ENCODE data around the gene SSH2.
"Not testable (repeated sequence)": the region's sequence is repeated elsewhere in the genome, so short reads cannot be mapped to it uniquely, and the experiment has no call there.

The SSH2 gene

GRCh38 chr17:29892201-29892600, 37.8 kb downstream of the SSH2 start:
- H3K27ac ChIP-seq: no peak overlapping the region
- no peak for DNase-seq (ENCODE audit: low spot score)
- H3K4me3 ChIP-seq: no peak overlapping the region
- TF ChIP-seq, protein P1, sequence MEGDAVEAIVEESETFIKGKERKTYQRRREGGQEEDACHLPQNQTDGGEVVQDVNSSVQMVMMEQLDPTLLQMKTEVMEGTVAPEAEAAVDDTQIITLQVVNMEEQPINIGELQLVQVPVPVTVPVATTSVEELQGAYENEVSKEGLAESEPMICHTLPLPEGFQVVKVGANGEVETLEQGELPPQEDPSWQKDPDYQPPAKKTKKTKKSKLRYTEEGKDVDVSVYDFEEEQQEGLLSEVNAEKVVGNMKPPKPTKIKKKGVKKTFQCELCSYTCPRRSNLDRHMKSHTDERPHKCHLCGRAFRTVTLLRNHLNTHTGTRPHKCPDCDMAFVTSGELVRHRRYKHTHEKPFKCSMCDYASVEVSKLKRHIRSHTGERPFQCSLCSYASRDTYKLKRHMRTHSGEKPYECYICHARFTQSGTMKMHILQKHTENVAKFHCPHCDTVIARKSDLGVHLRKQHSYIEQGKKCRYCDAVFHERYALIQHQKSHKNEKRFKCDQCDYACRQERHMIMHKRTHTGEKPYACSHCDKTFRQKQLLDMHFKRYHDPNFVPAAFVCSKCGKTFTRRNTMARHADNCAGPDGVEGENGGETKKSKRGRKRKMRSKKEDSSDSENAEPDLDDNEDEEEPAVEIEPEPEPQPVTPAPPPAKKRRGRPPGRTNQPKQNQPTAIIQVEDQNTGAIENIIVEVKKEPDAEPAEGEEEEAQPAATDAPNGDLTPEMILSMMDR (IDR thresholded peaks at IDR 0.05): no peak

DNA sequence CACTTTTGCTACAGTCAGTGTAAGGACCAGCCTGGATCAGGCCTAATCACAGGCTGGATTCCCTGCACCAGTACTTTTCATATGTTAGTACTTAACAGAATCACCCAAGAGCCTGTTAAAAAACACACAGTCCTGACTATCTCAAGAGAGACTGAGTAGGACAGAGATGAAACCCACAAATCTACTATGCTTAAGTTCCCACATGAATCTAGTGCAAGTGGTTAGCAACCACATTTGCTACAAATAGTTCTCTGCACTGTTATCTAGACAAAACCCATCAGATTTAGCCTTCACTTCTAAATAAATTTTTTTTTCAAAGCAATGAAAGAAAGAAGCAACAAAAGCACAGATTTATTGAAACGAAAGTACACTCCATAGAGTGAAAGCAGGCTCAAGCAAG, 38.9 kb downstream of the SSH2 start:
- DNase-seq (ENCODE audit: low spot score): no peak
- H3K4me3 ChIP-seq: no peak overlapping the region
- no peak overlapping the region for H3K27ac ChIP-seq
- TF ChIP-seq, protein P1 (IDR thresholded peaks at IDR 0.05): no peak

DNA sequence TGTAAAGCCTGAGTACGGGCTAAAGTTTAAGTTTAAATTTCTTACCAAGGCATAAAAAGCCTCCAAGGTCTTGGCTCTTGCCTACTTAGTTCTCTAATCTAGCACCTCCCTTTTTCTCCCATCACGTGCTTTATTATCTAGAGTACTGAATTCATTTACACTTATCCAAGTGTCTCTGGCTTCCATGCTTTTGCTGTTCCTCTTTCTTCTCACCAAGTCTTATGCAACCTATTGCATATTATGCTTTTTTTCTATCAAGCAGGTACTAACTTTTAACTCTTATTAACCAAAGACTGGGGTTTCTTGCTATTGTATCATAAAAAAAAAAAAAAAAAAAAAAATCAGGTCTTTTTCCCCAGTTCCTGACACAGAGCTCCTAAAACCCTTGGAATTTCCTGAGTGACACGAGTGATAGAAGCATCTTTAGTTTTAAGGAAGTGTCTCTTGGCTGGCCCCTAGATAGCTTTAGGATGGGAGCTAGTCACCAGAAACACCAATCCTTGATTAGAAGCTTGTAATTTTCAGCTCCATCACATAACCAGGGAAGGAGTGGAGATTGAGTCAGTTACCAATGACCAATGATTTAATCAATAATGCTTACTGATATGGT, 44.9 kb downstream of the SSH2 start:
- Histone ChIP-seq H3K27ac (no peak overlapping the region), H3K4me3 (no peak overlapping the region)
- TF ChIP-seq, protein P1 (IDR thresholded peaks at IDR 0.05): no peak
- no peak for DNase-seq (ENCODE audit: low spot score)

- Histone ChIP-seq H3K4me3 (no peak overlapping the region), H3K27ac (no peak overlapping the region)
- no peak for DNase-seq (ENCODE audit: low spot score)
- TF ChIP-seq, protein P1 (IDR thresholded peaks at IDR 0.05): no peak
Measured at GRCh38 chr17:29883497-29883896, 46.5 kb downstream of the SSH2 start.

DNA sequence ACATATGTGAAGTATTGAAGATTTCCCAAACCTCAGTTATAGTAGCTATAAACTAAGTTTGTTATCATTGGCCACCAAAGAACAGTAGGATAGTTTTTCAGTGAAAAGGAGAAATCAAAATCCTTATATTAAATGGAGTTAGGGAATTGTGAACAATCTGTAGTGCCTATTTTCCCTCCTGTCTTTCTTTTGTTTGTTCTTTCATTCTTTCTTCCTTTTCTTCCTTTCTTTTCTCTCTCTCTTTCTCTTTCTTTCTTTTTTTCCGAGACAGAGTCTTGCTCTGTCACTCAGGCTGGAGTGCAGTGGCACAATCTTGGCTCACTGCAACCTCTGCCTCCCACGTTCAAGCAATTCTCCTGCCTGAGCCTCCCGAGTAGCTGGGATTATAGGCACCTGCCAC, 48.8 kb downstream of the SSH2 start:
- DNase-seq (ENCODE audit: low spot score): no peak
- Histone ChIP-seq H3K27ac (no peak overlapping the region), H3K4me3 (no peak overlapping the region)
- TF ChIP-seq, protein P1 (IDR thresholded peaks at IDR 0.05): no peak

GRCh38 chr17:29880031-29880430, 50.0 kb downstream of the SSH2 start:
- DNase-seq (ENCODE audit: low spot score): no peak
- H3K4me3 ChIP-seq: no peak overlapping the region
- TF ChIP-seq, protein P1 (IDR thresholded peaks at IDR 0.05): no peak
- H3K27ac ChIP-seq: no peak overlapping the region

DNA sequence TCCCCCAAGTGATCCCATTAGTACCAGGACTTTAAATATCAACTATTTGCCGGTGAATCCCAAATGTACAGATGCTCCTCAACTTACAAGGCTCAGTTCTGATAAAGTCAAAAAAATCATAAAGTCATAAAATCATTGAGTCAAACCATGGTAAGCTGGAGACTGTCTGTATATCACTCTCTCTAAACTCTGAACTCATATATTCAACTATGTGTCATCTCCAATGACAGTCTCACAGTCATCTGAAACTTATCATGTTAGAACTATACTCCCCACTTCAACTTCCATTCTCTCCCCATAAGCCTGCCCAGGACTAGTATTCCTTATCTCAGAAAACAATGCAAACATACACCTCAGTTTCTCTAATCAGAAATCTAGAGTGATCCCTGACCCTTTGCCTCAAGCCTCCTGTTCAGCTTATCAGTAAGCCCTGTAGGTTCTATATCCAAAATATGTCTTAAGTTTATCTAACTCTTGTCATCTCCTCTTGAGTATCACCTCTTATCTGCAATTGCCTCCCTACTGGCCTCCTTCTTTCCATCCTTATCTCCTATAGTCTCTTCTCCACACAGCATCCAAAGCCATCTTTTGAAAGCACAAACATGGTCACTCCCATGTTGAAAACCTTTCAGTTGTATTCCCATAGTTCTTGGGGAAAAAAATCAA, 55.0 kb downstream of the SSH2 start:
- Histone ChIP-seq H3K27ac (no peak overlapping the region), H3K4me3 (no peak overlapping the region)
- TF ChIP-seq, protein P1 (IDR thresholded peaks at IDR 0.05): no peak
- DNase-seq (ENCODE audit: low spot score): no peak

DNA sequence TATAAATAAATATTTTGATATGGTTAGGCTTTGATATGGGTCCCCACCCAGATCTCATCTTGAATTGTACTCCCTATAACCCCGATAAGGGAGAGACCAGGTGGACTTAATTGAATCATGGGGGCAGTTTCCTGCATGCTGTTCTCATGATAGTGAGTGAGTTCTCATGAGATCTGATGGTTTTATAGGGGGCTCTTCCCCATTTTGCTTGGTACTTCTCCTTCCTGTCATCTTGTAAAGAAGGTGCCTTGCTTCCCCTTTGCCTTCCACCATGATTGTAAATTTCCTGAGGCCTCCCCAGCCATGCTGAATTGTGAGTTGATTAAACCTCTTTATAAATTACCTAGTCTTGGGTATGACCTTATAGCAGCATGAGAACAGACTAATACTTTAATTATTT, 55.7 kb downstream of the SSH2 start:
- DNase-seq (ENCODE audit: low spot score); H3K27ac ChIP-seq; H3K4me3 ChIP-seq: not testable (repeated sequence)

Data from coronary artery (tissue), 2 donors.